GM18868 (cell line): ENCODE measurements around the gene PCDH12.
A peak's percentile ranks its signal among the peaks of the same experiment; 100 is the strongest.

ENCODE experiments used
- ATAC-seq: cut with Tn5 transposase; IDR thresholded peaks from one replicate; pipeline ENCODE4 v1.9.1; 2021; ENCODE audit warnings: mild to moderate bottlenecking, moderate library complexity; ENCODE audit not compliant: unreplicated experiment

PCDH12 gene

GRCh38 chr5:141966963-141967333 lies 8.9 kb upstream of the PCDH12 start:
- no peak for ATAC-seq

- no peak for ATAC-seq
Measured at GRCh38 chr5:141966275-141966962, 8.4 kb upstream of the PCDH12 start.

- ATAC-seq, result no peak
Measured at GRCh38 chr5:141965071-141965470, 7.1 kb upstream of the PCDH12 start.

- no peak for ATAC-seq
Measured at GRCh38 chr5:141963701-141964100, 5.7 kb upstream of the PCDH12 start.

- no peak for ATAC-seq
Measured at GRCh38 chr5:141961466-141961865, 3.5 kb upstream of the PCDH12 start.

GRCh38 chr5:141960449-141961323 lies 2.7 kb upstream of the PCDH12 start:
- peak; percentile 97 for ATAC-seq

- no peak for ATAC-seq
Measured at GRCh38 chr5:141960018-141960417, 2.0 kb upstream of the PCDH12 start.

- ATAC-seq, result no peak
Measured at GRCh38 chr5:141958546-141959172, 657 bp upstream of the PCDH12 start.

- no peak for ATAC-seq
Measured at GRCh38 chr5:141957367-141957996, 520 bp downstream of the PCDH12 start.

GRCh38 chr5:141954194-141954593 lies 3.8 kb downstream of the PCDH12 start:
- no peak for ATAC-seq

GRCh38 chr5:141952020-141952419 lies 6.0 kb downstream of the PCDH12 start:
- ATAC-seq, result no peak

- peak; percentile 91 for ATAC-seq
Measured at GRCh38 chr5:141951332-141951781, 6.6 kb downstream of the PCDH12 start.

- no peak for ATAC-seq
Measured at GRCh38 chr5:141950207-141951005, 7.6 kb downstream of the PCDH12 start.

GRCh38 chr5:141949511-141949910 lies 8.5 kb downstream of the PCDH12 start:
- ATAC-seq, result no peak

GRCh38 chr5:141948812-141949211 lies 9.2 kb downstream of the PCDH12 start:
- no peak for ATAC-seq

- no peak for ATAC-seq
Measured at GRCh38 chr5:141947316-141947715, 10.7 kb downstream of the PCDH12 start.

- ATAC-seq, result no peak
Measured at GRCh38 chr5:141945511-141946051, 12.4 kb downstream of the PCDH12 start.

GRCh38 chr5:141944076-141944475 lies 13.9 kb downstream of the PCDH12 start:
- no peak for ATAC-seq

- no peak for ATAC-seq
Measured at GRCh38 chr5:141942185-141942857, 15.7 kb downstream of the PCDH12 start.

GRCh38 chr5:141941779-141942178 lies 16.2 kb downstream of the PCDH12 start:
- ATAC-seq, result no peak
